ENCODE measurements around the gene SPAG7.
A peak's percentile ranks its signal among the peaks of the same experiment; 100 is the strongest.

Gene SPAG7

GRCh38 chr17:4974115-4974670, 6.6 kb upstream of the SPAG7 start:
- DNase-seq, result no peak

- no peak for DNase-seq
Measured at GRCh38 chr17:4973256-4974114, 5.9 kb upstream of the SPAG7 start.

DNA sequence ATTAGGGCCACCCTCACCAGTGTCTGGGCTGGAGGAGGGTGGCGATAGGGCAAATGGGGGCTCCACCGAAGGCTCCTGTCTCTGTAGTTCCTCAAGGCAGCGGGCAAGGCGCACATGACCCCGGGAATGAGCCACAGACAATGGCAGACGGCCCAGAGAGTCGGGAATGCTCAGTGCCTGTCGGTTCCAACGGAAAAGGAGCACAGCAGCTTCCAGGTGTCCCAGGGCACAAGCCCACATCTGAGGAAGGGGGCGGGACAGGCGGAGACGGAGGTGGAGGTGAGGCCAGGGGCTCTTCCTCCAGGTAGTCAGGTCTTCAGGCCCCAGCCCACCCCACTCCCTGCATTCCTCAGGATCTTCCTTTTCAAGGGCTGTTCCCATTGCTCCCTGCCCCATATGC, 5.1 kb upstream of the SPAG7 start:
- no peak for DNase-seq

GRCh38 chr17:4972322-4972721, 4.7 kb upstream of the SPAG7 start:
- no peak for DNase-seq

- no peak for DNase-seq
Measured at GRCh38 chr17:4971826-4972225, 4.2 kb upstream of the SPAG7 start.

DNA sequence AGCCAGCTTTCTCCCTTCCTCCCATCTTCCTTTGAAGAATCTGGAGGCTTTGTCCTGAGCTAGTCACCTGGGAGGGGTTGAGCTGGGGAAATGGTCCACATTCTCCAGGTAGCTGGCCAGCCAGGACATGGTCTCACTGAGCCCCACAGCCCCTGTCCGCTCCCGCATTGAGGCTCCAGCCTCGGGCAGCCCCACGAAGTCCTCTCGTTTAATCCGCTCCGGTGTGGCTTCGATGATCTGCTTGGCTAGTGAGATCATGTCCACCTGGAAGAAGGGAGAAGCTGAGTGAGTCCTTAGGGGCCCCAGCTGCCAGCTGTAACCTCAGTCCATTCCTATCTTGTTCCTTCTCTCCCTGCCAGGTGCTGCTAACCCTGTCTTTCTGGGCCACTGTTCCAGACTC, 2.7 kb upstream of the SPAG7 start:
- DNase-seq, result no peak

GRCh38 chr17:4969551-4970173, 2.0 kb upstream of the SPAG7 start:
- DNase-seq, result no peak

- DNase-seq, result no peak
Measured at GRCh38 chr17:4969047-4969550, 1.5 kb upstream of the SPAG7 start.

DNA sequence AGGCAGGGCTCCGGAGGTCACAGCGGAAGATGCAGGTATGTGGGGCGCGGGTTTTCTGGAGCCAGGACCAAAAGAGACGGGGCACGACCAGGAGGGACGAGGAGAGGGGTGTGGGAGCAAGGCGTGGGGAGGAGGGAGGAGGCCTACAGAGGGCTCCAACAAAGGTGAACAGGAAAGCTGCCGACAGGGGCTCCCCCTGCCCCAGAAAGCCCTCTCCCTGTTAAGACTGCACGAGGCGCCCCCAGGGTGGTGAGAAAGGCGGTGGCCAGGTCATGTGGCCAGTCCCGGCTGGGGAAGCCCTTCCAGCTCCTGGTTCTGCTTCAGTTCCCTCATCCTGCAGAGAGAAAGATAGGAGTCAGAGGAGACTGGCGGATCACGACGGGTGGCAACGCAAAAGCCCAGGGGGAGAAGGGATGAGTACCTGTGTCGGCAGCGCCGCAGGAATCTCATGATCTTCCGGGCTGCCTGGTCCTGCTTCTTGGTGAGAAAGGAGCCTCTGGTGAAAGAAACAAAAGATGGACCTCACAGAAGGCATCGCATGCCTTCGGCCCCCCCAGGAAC, 949 bp upstream of the SPAG7 start:
- no peak for DNase-seq

GRCh38 chr17:4966844-4967538, 626 bp downstream of the SPAG7 start:
- DNase-seq, result peak; percentile 95

DNA sequence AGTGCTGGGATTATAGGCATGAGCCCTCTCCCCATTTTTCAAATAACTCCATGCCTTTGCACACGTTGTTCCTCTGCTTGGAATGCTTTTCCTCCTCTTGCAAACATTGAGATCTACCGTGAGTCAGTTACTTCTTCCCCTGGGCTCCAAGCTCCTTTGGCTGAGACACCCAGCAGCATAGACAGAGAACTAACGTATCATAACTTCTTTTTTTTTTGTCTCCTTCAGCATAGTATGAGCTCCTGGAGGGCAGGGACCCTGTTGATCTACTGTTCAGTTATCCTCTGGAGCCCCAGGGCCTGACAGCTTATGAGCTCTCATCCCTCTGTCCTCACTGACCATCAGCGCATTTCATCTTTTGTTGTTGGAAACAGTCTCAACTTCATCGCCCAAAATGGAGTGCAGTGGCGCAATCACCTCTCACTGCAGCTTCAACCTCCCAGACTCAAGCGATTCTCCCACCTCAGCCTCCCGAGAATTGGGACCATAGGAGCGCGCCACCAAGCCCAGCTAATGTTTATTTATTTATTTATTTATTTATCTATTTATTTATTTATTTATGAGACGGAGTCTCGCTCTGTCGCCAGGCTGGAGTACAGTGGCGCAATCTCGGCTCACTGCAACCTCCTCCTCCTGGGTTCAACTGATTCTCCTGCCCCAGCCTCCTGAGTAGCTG, 2.2 kb downstream of the SPAG7 start:
- DNase-seq, result no peak

- DNase-seq, result no peak
Measured at GRCh38 chr17:4960279-4960922, 7.2 kb downstream of the SPAG7 start.

GRCh38 chr17:4959261-4959965, 8.2 kb downstream of the SPAG7 start:
- DNase-seq, result no peak

GRCh38 chr17:4958102-4958501, 9.5 kb downstream of the SPAG7 start:
- DNase-seq, result no peak

DNA sequence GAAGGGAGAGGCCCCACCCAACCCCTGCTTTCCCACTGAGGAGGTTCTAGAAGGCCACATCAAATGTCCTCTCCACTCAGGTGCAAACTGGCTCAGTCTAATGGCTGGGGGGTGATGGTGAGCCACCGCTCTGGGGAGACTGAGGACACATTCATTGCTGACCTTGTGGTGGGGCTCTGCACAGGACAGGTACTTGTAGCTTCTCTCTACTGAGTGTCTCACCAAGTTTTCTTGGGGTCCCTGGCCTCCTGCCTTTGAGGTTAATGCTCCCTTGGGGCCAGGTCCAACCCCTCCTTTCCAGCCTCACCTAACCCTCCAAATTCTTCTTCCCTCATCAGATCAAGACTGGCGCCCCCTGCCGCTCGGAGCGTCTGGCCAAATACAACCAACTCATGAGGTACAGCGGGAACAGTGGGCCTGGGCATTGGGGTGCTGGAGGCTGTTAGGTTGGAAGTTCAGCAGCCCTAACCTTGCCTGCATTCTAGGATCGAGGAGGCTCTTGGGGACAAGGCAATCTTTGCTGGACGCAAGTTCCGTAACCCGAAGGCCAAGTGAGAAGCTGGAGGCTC, 11.0 kb downstream of the SPAG7 start:
- no peak for DNase-seq

- no peak for DNase-seq
Measured at GRCh38 chr17:4955091-4955490, 12.5 kb downstream of the SPAG7 start.

- DNase-seq, result no peak
Measured at GRCh38 chr17:4953451-4953961, 14.1 kb downstream of the SPAG7 start.

- DNase-seq, result no peak
Measured at GRCh38 chr17:4951486-4951885, 16.1 kb downstream of the SPAG7 start.

DNA sequence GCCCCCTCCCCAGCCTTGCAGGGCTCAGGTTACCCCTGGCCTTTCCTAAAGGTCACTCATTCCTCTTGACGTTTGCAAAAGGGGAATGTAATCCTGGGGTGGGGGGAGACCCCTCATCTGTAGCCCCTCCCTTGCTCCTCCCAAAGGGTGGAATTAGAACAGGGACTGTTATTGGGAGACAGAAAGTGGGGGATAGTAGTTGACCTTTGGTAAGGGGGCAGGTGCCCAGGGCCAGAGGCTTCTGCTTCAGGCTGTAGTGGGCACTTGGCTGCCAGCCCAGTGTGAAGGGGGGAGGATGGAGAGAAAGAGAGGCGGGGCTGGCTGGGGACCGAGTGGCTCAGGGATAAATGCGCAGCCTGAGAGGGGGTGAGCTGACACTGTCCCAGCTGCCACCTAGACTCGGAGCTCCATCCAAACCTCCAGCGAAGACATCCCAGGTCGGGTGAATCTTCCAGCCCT, 16.8 kb downstream of the SPAG7 start, which contains the start of gene ENO3:
ENO3 (plus strand) TSS at position 374 of the 459 bp plus-strand sequence. CDS start 711 bp downstream, outside the sequence.
- DNase-seq, result peak; percentile 33

- DNase-seq, result no peak
Measured at GRCh38 chr17:4950075-4950745, 17.4 kb downstream of the SPAG7 start.

Data from NCI-H1092 (cell line).